ENCODE measurements around the gene LDLRAD4.

GRCh38 chr18:13371689-13372418, 153.3 kb downstream of the LDLRAD4 start:
- TF ChIP-seq POLR2A (IDR thresholded peaks at IDR 0.05), result no peak
- no peak for TF ChIP-seq CTCF (IDR thresholded peaks at IDR 0.05)
- no peak for TF ChIP-seq EP300 (IDR thresholded peaks at IDR 0.05)

Data from tibial nerve (tissue), 4 donors.